Peyer's patch (tissue), 4 donors: ENCODE results near the gene KANSL3.

ENCODE experiments used
- POLR2A ChIP-seq, 2 donors: fragments of 450-650 bp; IDR thresholded peaks; one replicate each; pipeline ENCODE4 v1.5.1; 2017; ENCODE audit warnings: antibody characterized with exemption in 2 of 2, mild to moderate bottlenecking in 2 of 2, moderate library complexity in 2 of 2
- TF ChIP-seq, protein P1 (sequence below), 6 experiments: fragments of 450-650 bp in 4 of 6; fragments of 200-600 bp in 2 of 6; sonication (generic) in 1 of 6; IDR thresholded peaks; one replicate each; pipeline ENCODE4 v1.5.1; 2017 to 2019; ENCODE audit warnings: antibody characterized with exemption in 6 of 6, mild to moderate bottlenecking in 3 of 6, moderate library complexity in 1 of 6

GRCh38 chr2:96617012-96617411 is 21.1 kb downstream of the KANSL3 start:
- TF ChIP-seq, protein P1, sequence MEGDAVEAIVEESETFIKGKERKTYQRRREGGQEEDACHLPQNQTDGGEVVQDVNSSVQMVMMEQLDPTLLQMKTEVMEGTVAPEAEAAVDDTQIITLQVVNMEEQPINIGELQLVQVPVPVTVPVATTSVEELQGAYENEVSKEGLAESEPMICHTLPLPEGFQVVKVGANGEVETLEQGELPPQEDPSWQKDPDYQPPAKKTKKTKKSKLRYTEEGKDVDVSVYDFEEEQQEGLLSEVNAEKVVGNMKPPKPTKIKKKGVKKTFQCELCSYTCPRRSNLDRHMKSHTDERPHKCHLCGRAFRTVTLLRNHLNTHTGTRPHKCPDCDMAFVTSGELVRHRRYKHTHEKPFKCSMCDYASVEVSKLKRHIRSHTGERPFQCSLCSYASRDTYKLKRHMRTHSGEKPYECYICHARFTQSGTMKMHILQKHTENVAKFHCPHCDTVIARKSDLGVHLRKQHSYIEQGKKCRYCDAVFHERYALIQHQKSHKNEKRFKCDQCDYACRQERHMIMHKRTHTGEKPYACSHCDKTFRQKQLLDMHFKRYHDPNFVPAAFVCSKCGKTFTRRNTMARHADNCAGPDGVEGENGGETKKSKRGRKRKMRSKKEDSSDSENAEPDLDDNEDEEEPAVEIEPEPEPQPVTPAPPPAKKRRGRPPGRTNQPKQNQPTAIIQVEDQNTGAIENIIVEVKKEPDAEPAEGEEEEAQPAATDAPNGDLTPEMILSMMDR (IDR thresholded peaks at IDR 0.05): no peak
- TF ChIP-seq POLR2A (IDR thresholded peaks at IDR 0.05): no peak
